GM23338 (cell line): ENCODE results near the gene KCNJ11. TPM values are rescaled to one million over a fixed set of nuclear protein-coding genes. Genes with fewer than 3 reads are reported as not detected.

Source experiments
- ATAC-seq: fragments of 200-7000 bp; cut with Tn5 transposase; 3 replicates; pipeline ENCODE4 v1.9.1; 2020
- DNase-seq: peaks from one replicate; pipeline ENCODE4 v3.0.0-alpha.2; 2015; ENCODE audit warnings: low spot score
- H2AFZ ChIP-seq: fragments of 200-600 bp; sonication (generic); 2 replicates; pipeline ENCODE4 v1.8.0; 2016; ENCODE audit warnings: antibody characterized with exemption, mild to moderate bottlenecking, moderate library complexity
- H3F3A ChIP-seq: fragments of 200-600 bp; sonication (generic); replicated peaks from 2 replicates; pipeline ENCODE4 v1.8.0; 2017; ENCODE audit warnings: antibody characterized with exemption, mixed run types, low read depth
- H3K27ac ChIP-seq: fragments of 200-600 bp; sonication (generic); 2 replicates; pipeline ENCODE4 v1.6.1; 2016; ENCODE audit warnings: low read depth
- H3K27me3 ChIP-seq: fragments of 200-600 bp; sonication (generic); 2 replicates; pipeline ENCODE4 v1.8.0; 2016; ENCODE audit warnings: mild to moderate bottlenecking, mixed run types, moderate library complexity; ENCODE audit not compliant: insufficient read depth
- H3K36me3 ChIP-seq: fragments of 200-600 bp; sonication (generic); 2 replicates; pipeline ENCODE4 v1.8.0; 2016; ENCODE audit warnings: mild to moderate bottlenecking; ENCODE audit not compliant: insufficient read depth
- H3K4me1 ChIP-seq: fragments of 200-600 bp; sonication (generic); 2 replicates; pipeline ENCODE4 v1.8.0; 2016; ENCODE audit warnings: mild to moderate bottlenecking, moderate library complexity; ENCODE audit not compliant: insufficient read depth
- H3K4me2 ChIP-seq: fragments of 200-600 bp; sonication (generic); 2 replicates; pipeline ENCODE4 v1.7.1; 2017; ENCODE audit warnings: mixed run types
- H3K4me3 ChIP-seq: fragments of 200-600 bp; sonication (generic); 2 replicates; pipeline ENCODE4 v1.6.1; 2016; ENCODE audit warnings: mixed run types
- H3K79me2 ChIP-seq: fragments of 200-600 bp; sonication (generic); replicated peaks from 2 replicates; pipeline ENCODE4 v1.8.0; 2017; ENCODE audit warnings: mild to moderate bottlenecking; ENCODE audit not compliant: insufficient read depth
- H3K9me2 ChIP-seq: fragments of 200-600 bp; sonication (generic); 2 replicates; pipeline ENCODE4 v1.8.0; 2017; ENCODE audit not compliant: insufficient read depth
- H4K20me1 ChIP-seq: fragments of 200-600 bp; sonication (generic); replicated peaks from 2 replicates; pipeline ENCODE4 v1.8.0; 2017; ENCODE audit warnings: mild to moderate bottlenecking; ENCODE audit not compliant: insufficient read depth
- H3K27ac Mint-ChIP-seq: 2 replicates; pipeline ENCODE4 v1.8.0; 2020; ENCODE audit warnings: inconsistent platforms, mild to moderate bottlenecking, moderate library complexity, mixed read lengths
- H3K27me3 Mint-ChIP-seq: 3 replicates; pipeline ENCODE4 v1.8.0; 2022; ENCODE audit warnings: low read depth, mild to moderate bottlenecking, moderate library complexity, mixed read lengths, inconsistent platforms; ENCODE audit not compliant: insufficient read depth, poor library complexity
- H3K36me3 Mint-ChIP-seq: 3 replicates; pipeline ENCODE4 v1.8.0; 2021; ENCODE audit warnings: low read depth, mild to moderate bottlenecking, inconsistent platforms, moderate library complexity, mixed read lengths
- H3K4me1 Mint-ChIP-seq: 3 replicates; pipeline ENCODE4 v1.8.0; 2020; ENCODE audit warnings: mild to moderate bottlenecking, inconsistent platforms, mixed read lengths
- H3K4me3 Mint-ChIP-seq: 3 replicates; pipeline ENCODE4 v1.8.0; 2021; ENCODE audit warnings: moderate library complexity, mild to moderate bottlenecking, inconsistent platforms, mixed read lengths
- H3K9me3 Mint-ChIP-seq: 3 replicates; pipeline ENCODE4 v1.8.0; 2020; ENCODE audit warnings: moderate library complexity, mild to moderate bottlenecking, inconsistent platforms, mixed read lengths
- CREB1 ChIP-seq: fragments of 250-450 bp; sonication (Bioruptor Pico); IDR thresholded peaks from 2 replicates; pipeline ENCODE4 v1.5.0; 2020; ENCODE audit warnings: low read depth, mild to moderate bottlenecking, moderate library complexity
- CTCF ChIP-seq, 2 experiments: fragments of 200-600 bp in 1 of 2; sonication (generic) in 1 of 2; conservative IDR thresholded peaks; 2 replicates each; pipeline versions ENCODE4 v1.5.1 to v1.6.1; 2016 to 2017; ENCODE audit warnings: antibody characterized with exemption in 2 of 2, low read depth in 2 of 2, mild to moderate bottlenecking in 2 of 2, moderate library complexity in 1 of 2
- ETS1 ChIP-seq: IDR thresholded peaks from 2 replicates; pipeline ENCODE4 v1.6.1; 2016; ENCODE audit warnings: antibody characterized with exemption
- EZH2 ChIP-seq: fragments of 200-600 bp; sonication (generic); IDR thresholded peaks from one replicate; pipeline ENCODE4 v1.8.0; 2017; ENCODE audit warnings: antibody characterized with exemption, mild to moderate bottlenecking, low read depth; ENCODE audit not compliant: unreplicated experiment
- EZH2phosphoT487 ChIP-seq: fragments of 200-600 bp; sonication (generic); IDR thresholded peaks from one replicate; pipeline ENCODE4 v1.8.1; 2018; ENCODE audit warnings: antibody characterized with exemption; ENCODE audit not compliant: unreplicated experiment
- JUNB ChIP-seq: IDR thresholded peaks from one replicate; pipeline ENCODE4 v1.6.1; 2016; ENCODE audit warnings: antibody characterized with exemption; ENCODE audit not compliant: unreplicated experiment
- NANOG ChIP-seq: IDR thresholded peaks from 2 replicates; pipeline ENCODE4 v1.6.1; 2016; ENCODE audit warnings: antibody characterized with exemption, borderline replicate concordance
- POLR2AphosphoS5 ChIP-seq: IDR thresholded peaks from 2 replicates; pipeline ENCODE4 v1.6.1; 2016; ENCODE audit warnings: antibody characterized with exemption, low read depth
- REST ChIP-seq: IDR thresholded peaks from one replicate; pipeline ENCODE4 v1.6.1; 2018; ENCODE audit warnings: antibody characterized with exemption; ENCODE audit not compliant: unreplicated experiment
- STAT1 ChIP-seq: IDR thresholded peaks from one replicate; pipeline ENCODE4 v1.6.1; 2016; ENCODE audit warnings: antibody characterized with exemption; ENCODE audit not compliant: unreplicated experiment
- ZNF114 ChIP-seq: fragments of 250-450 bp; sonication (Bioruptor Pico); IDR thresholded peaks from 2 replicates; pipeline ENCODE4 v1.5.0; 2020; ENCODE audit warnings: mild to moderate bottlenecking, moderate library complexity
- ZNF331 ChIP-seq: fragments of 250-450 bp; sonication (Bioruptor Pico); IDR thresholded peaks from 2 replicates; pipeline ENCODE4 v1.5.0; 2020; ENCODE audit warnings: low read depth, mild to moderate bottlenecking, moderate library complexity
- ZNF462 ChIP-seq: fragments of 250-450 bp; sonication (Bioruptor Pico); IDR thresholded peaks from 2 replicates; pipeline ENCODE4 v1.5.0; 2020; ENCODE audit warnings: mild to moderate bottlenecking, moderate library complexity
- polyA plus RNA-seq: library from polyadenylated mRNA; unstranded; fragments of >200 nt; fragmentation: Nextera tagmentation; extraction: Ambion mirVana; gene quantifications from 2 replicates; pipeline ENCODE4 v1.2.1, GENCODE V29; 2016
- total RNA-seq: library from RNA; depleted of rRNA; stranded (reverse); fragments of >200 nt; shearing (Covaris generic); gene quantifications from 2 replicates; pipeline ENCODE4 v1.2.3, GENCODE V29; 2014

Gene KCNJ11
- total and polyA plus RNA-seq, 2 experiments from 2014 or later = 0.89 to 7.9 TPM

GRCh38 chr11:17407575-17407974 is 19.1 kb upstream of the KCNJ11 start:
- H2AFZ ChIP-seq = no peak overlapping the region
- no peaks in the 10 kb centered on the region for H4K20me1 ChIP-seq
- H3K36me3 ChIP-seq = no peaks in the 10 kb centered on the region
- Mint-ChIP-seq H3K4me1 (peaks cover 10% of the 10 kb centered on the region; the same call in 1 of the 3 replicates), H3K9me3 (no peaks in the 10 kb centered on the region), H3K27me3 (peaks cover 11% of the 10 kb centered on the region), H3K4me3 (no peak overlapping the region), H3K36me3 (no peaks in the 10 kb centered on the region), H3K27ac (no peak overlapping the region)
- no peak overlapping the region for H3K4me3 ChIP-seq
- H3K4me1 ChIP-seq = no peaks in the 10 kb centered on the region
- H3K27me3 ChIP-seq = no peaks in the 10 kb centered on the region
- no peaks in the 10 kb centered on the region for H3F3A ChIP-seq
- TF ChIP-seq EZH2phosphoT487 (no peak), JUNB (no peak), NANOG (no peak), STAT1 (no peak), CREB1 (CRISPR knock-in tag) (no peak), POLR2AphosphoS5 (no peak), EZH2 (no peak), ETS1 (no peak), ZNF331 (no peak), CTCF (conservative IDR thresholded peaks at IDR 0.05; ENCODE audit: low read depth in 2 of 2) (no peak), ZNF114 (CRISPR knock-in tag) (no peak), ZNF462 (CRISPR knock-in tag) (no peak), REST (no peak)
- H3K9me2 ChIP-seq = no peaks in the 10 kb centered on the region
- no peak for DNase-seq
- no peak overlapping the region for H3K4me2 ChIP-seq
- no peak overlapping the region for H3K27ac ChIP-seq
- no peak for ATAC-seq
- no peaks in the 10 kb centered on the region for H3K79me2 ChIP-seq
